Measurements from ENCODE around the gene TBC1D3K. TPM values are rescaled to one million over a fixed set of nuclear protein-coding genes. Genes with fewer than 3 reads are reported as not detected.
"Not testable (repeated sequence)": the region's sequence is repeated elsewhere in the genome, so short reads cannot be mapped to it uniquely, and the experiment has no call there.

Gene TBC1D3K
- not detected in 2 replicates for total RNA-seq (2014; rRNA removed; shearing (Covaris generic); ENCODE audit: low replicate concordance)

GRCh38 chr17:37924115-37924514, at the start of gene TBC1D3K:
Gene TBC1D3K (plus strand): TSS chr17:37924415. CDS start chr17:37926000, 1,585 bp downstream.
- H3K9me3 ChIP-seq, H3K27me3 ChIP-seq, H3K36me3 ChIP-seq, H3K4me3 ChIP-seq, DNase-seq: not testable (repeated sequence)

- H3K36me3 ChIP-seq = no peaks in the 10 kb centered on the region
- no peaks in the 10 kb centered on the region for H3K27me3 ChIP-seq
- DNase-seq = no peak
- H3K4me3 ChIP-seq = 0 out of 2 replicates have a peak overlapping the region, but pooled peaks have one; percentile 3
- no peaks in the 10 kb centered on the region for H3K9me3 ChIP-seq
These were observed 39.7 kb upstream of the TBC1D3K start for GRCh38 chr17:37884516-37884915.

GRCh38 chr17:37885136-37885535, 39.1 kb upstream of the TBC1D3K start:
- no peak for DNase-seq
- H3K36me3 ChIP-seq = no peaks in the 10 kb centered on the region
- no peak overlapping the region for H3K4me3 ChIP-seq
- H3K27me3 ChIP-seq = no peaks in the 10 kb centered on the region
- H3K9me3 ChIP-seq = no peaks in the 10 kb centered on the region

DNA sequence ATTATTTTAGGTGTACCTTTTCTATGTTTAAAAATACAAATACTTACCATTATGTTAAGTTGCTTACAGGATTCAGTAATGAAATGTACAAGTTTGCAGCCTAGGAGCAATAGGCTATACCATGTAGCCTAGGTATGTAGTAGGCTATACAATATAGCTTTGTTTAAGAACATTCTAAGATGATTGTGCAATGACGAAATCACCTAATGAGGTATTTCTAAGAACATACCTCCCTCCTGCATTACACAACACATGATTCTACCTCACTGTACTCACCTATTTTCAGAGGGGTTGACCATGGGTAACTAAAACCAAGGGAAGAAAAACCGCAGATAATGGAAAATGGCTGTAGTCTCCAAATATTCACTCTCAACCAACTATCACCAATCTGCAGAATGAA, 35.3 kb upstream of the TBC1D3K start:
- DNase-seq = no peak
- H3K36me3 ChIP-seq = no peaks in the 10 kb centered on the region
- H3K4me3 ChIP-seq = no peak overlapping the region
- no peaks in the 10 kb centered on the region for H3K27me3 ChIP-seq
- no peaks in the 10 kb centered on the region for H3K9me3 ChIP-seq

DNA sequence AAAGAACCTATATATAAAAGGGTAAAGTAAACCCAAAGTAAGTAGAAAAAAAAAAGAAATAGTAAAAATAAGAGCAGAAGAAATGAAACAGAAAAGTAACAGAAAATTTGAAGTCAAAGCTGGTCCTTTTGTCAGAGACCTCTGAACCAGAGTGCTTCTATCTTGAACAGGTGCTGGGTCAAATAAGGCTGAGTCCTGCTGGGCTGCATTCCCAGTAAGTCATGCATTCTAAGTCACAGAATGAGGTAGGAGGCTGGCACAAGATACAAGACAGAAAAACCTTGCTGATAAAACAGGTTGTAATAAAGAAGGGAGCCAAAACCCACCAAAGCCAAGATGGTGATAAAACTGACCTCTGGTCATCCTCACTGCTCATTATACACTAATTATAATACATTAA, 27.3 kb upstream of the TBC1D3K start:
- H3K4me3 ChIP-seq, H3K27me3 ChIP-seq, H3K9me3 ChIP-seq, H3K36me3 ChIP-seq, DNase-seq: not testable (repeated sequence)

Other genes with a start within 250 kb of the TBC1D3K start
- gene HNF1B, start 179.4 kb upstream of the TBC1D3K start, total RNA-seq (2014; rRNA removed; shearing (Covaris generic); ENCODE audit: low replicate concordance) = not detected in 2 replicates
- gene TBC1D3L, start 64.6 kb downstream of the TBC1D3K start, total RNA-seq (2014; rRNA removed; shearing (Covaris generic); ENCODE audit: low replicate concordance) = 1.9 TPM in 1 of 2 replicates, not detected in the other
- gene TBC1D3D, start 79.6 kb downstream of the TBC1D3K start, total RNA-seq (2014; rRNA removed; shearing (Covaris generic); ENCODE audit: low replicate concordance) = not detected in 2 replicates
- 0.46 and 2.7 TPM in 2 replicates for gene TBC1D3C, start 144.2 kb downstream of the TBC1D3K start, total RNA-seq (2014; rRNA removed; shearing (Covaris generic); ENCODE audit: low replicate concordance)
- not detected in 2 replicates for gene TBC1D3E, start 203.5 kb downstream of the TBC1D3K start, total RNA-seq (2014; rRNA removed; shearing (Covaris generic); ENCODE audit: low replicate concordance)

Data from MG63 (cell line).